Osteocyte (in vitro differentiated cells): Measurements from ENCODE around the gene CHSY3. TPM values are rescaled to one million over a fixed set of nuclear protein-coding genes. Genes with fewer than 3 reads are reported as not detected.

Experiments used
- DNase-seq: peaks from one replicate; pipeline ENCODE4 v3.0.0; 2021; ENCODE audit warnings: mixed read lengths; ENCODE audit not compliant: unreplicated experiment; ENCODE audit errors: extremely low spot score
- H3K27ac Mint-ChIP-seq: one replicate; pipeline ENCODE4 v1.8.0; 2021; ENCODE audit warnings: mild to moderate bottlenecking, mixed read lengths; ENCODE audit not compliant: unreplicated experiment
- H3K27me3 Mint-ChIP-seq: one replicate; pipeline ENCODE4 v1.8.0; 2021; ENCODE audit warnings: mixed read lengths; ENCODE audit not compliant: unreplicated experiment
- H3K36me3 Mint-ChIP-seq: one replicate; pipeline ENCODE4 v1.8.0; 2021; ENCODE audit warnings: mixed read lengths; ENCODE audit not compliant: unreplicated experiment
- H3K4me1 Mint-ChIP-seq: one replicate; pipeline ENCODE4 v1.8.0; 2021; ENCODE audit warnings: mixed read lengths; ENCODE audit not compliant: unreplicated experiment
- H3K4me3 Mint-ChIP-seq: one replicate; pipeline ENCODE4 v1.8.0; 2021; ENCODE audit warnings: mild to moderate bottlenecking, moderate library complexity, mixed read lengths; ENCODE audit not compliant: unreplicated experiment
- H3K9me3 Mint-ChIP-seq: one replicate; pipeline ENCODE4 v1.8.0; 2021; ENCODE audit warnings: mixed read lengths; ENCODE audit not compliant: unreplicated experiment
- total RNA-seq: library from RNA; stranded (reverse); gene quantifications from 2 replicates; pipeline ENCODE4 v1.2.1, GENCODE V29; 2021
- TF ChIP-seq, protein P1 (sequence below): fragments of 200-600 bp; sonication (generic); IDR thresholded peaks from 2 replicates; pipeline ENCODE4 v1.5.0; 2021; ENCODE audit warnings: antibody characterized with exemption, mild to moderate bottlenecking, moderate library complexity

CHSY3 gene
- total RNA-seq, 1 donor from 2014 or later: 19.7 TPM

DNA sequence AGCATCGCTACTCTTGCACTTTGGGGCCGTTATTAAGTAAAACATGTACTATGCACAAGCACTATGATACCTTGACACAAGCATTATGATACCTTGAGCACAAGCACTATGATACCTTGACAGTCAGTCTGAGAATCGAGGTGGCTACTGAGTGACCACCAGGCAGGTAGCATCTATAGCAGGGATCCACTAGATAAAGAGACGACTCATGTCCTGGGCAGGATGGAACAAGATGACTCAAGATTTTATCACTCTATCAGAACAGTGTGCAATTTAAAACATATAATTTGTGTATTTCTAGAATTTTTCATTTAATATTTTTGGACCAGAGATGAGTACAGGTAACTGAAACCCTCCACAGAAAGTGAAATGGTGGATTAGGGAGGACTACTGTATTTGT, 16.9 kb downstream of the CHSY3 start:
- DNase-seq: no peak
- Mint-ChIP-seq H3K27ac (no peak overlapping the region), H3K4me1 (no peaks in the 10 kb centered on the region), H3K4me3 (no peak overlapping the region), H3K36me3 (peaks cover 24% of the 10 kb centered on the region), H3K9me3 (no peaks in the 10 kb centered on the region), H3K27me3 (no peaks in the 10 kb centered on the region)
- TF ChIP-seq, protein P1, sequence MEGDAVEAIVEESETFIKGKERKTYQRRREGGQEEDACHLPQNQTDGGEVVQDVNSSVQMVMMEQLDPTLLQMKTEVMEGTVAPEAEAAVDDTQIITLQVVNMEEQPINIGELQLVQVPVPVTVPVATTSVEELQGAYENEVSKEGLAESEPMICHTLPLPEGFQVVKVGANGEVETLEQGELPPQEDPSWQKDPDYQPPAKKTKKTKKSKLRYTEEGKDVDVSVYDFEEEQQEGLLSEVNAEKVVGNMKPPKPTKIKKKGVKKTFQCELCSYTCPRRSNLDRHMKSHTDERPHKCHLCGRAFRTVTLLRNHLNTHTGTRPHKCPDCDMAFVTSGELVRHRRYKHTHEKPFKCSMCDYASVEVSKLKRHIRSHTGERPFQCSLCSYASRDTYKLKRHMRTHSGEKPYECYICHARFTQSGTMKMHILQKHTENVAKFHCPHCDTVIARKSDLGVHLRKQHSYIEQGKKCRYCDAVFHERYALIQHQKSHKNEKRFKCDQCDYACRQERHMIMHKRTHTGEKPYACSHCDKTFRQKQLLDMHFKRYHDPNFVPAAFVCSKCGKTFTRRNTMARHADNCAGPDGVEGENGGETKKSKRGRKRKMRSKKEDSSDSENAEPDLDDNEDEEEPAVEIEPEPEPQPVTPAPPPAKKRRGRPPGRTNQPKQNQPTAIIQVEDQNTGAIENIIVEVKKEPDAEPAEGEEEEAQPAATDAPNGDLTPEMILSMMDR: no peak

DNA sequence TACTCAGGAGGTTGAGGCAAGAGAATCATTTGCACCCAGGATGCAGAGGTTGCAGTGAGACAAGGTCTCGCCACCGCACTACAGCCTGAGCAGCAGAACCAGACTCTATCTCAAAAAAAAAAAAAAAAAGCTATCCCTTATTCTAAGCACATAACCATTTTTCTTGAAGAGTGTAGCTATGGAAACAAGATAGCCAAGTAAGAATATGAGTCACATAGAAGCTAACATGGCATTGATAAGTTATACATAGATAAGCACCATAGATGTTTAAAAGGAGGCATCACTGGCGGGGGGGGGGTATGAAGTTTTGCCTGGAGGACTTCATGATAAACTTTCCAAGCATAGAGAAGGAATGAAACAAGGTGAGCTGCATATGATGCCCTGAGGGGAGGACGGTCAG, 26.0 kb downstream of the CHSY3 start:
- peaks cover 9% of the 10 kb centered on the region for H3K36me3 Mint-ChIP-seq
- H3K27me3 Mint-ChIP-seq: no peaks in the 10 kb centered on the region
- H3K9me3 Mint-ChIP-seq: no peaks in the 10 kb centered on the region
- no peak overlapping the region for H3K4me3 Mint-ChIP-seq
- peaks cover 12% of the 10 kb centered on the region for H3K4me1 Mint-ChIP-seq
- TF ChIP-seq, protein P1: no peak
- no peak overlapping the region for H3K27ac Mint-ChIP-seq
- no peak for DNase-seq

DNA sequence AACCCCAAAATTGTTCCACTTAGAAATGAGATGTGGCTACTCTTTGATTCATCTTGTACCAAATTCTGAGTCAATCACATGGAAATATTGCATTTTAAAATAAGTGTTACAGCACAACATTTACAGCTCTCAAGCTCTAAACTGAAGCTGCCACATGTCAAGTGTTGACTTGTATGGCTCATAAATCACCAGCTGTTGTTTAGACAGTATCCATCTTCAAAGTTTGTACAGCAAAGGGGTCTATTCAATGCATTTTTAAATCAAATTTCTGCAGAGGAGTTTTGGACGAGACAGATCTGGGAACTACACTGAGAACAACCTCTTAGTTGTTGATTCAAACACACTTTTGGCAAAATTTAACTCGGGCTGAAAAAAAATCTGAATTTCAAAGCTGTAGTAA, 31.4 kb downstream of the CHSY3 start:
- no peaks in the 10 kb centered on the region for H3K4me1 Mint-ChIP-seq
- DNase-seq: no peak
- no peak overlapping the region for H3K4me3 Mint-ChIP-seq
- peaks cover 17% of the 10 kb centered on the region for H3K9me3 Mint-ChIP-seq
- H3K27me3 Mint-ChIP-seq: no peaks in the 10 kb centered on the region
- H3K27ac Mint-ChIP-seq: no peak overlapping the region
- TF ChIP-seq, protein P1: no peak
- H3K36me3 Mint-ChIP-seq: peaks cover 24% of the 10 kb centered on the region

DNA sequence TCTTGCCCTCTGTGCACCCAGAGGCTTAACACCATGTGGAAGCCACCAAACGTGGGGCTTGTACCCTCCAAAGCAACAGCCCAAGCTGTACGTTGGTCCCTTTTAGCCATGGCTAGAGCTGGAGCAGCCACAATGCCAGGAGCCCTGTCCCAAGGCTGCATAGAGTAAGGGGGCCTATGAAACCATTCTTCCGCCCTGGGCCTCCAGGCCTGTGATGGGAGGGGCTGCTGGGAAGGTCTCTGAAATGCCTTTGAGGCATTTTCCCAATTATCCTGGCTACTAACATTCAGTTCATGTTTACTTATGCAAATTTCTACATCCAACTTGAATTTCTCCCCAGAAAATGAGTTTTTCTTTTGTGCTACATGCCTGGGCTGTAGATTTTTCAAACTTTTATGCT, 33.8 kb downstream of the CHSY3 start:
- Mint-ChIP-seq H3K36me3 (peaks cover 17% of the 10 kb centered on the region), H3K4me3 (no peak overlapping the region), H3K9me3 (peaks cover 17% of the 10 kb centered on the region), H3K27ac (no peak overlapping the region), H3K4me1 (peaks cover 4% of the 10 kb centered on the region), H3K27me3 (no peaks in the 10 kb centered on the region)
- TF ChIP-seq, protein P1: no peak
- DNase-seq: no peak

DNA sequence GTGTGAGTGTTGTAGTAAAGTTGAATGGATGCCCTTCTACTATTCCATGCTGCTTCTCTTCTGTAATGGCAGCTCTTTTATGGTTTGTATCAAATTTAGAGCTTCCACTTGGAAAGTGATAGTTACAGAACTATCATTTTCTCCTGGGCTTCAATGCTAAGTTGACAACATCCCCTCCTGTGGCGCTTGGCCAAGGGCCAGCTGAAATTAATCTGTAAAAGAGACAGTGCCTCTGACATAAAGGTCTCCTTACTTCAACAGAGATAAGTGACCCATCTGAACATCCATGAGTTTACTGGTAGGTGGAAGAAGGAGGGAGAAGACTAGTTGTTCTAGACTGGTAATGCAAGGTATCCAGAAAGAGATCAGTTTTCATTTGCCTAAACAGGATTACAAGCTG, 39.7 kb downstream of the CHSY3 start:
- no peaks in the 10 kb centered on the region for H3K27me3 Mint-ChIP-seq
- H3K9me3 Mint-ChIP-seq: peaks cover 4% of the 10 kb centered on the region
- TF ChIP-seq, protein P1: no peak
- no peaks in the 10 kb centered on the region for H3K36me3 Mint-ChIP-seq
- DNase-seq: no peak
- peaks cover 38% of the 10 kb centered on the region for H3K4me1 Mint-ChIP-seq
- peak overlapping the region; percentile 94 for H3K27ac Mint-ChIP-seq
- peak overlapping the region; percentile 27 for H3K4me3 Mint-ChIP-seq
